Ishikawa (cell line): ENCODE data around the gene PRR36.

Experiments used
- CEBPB ChIP-seq: IDR thresholded peaks from 2 replicates; pipeline ENCODE4 v1.6.1; 2012
- CREB1 ChIP-seq: IDR thresholded peaks from 2 replicates; pipeline ENCODE4 v1.6.1; 2012; ENCODE audit warnings: low read depth
- EP300 ChIP-seq: IDR thresholded peaks from 2 replicates; pipeline ENCODE4 v1.6.1; 2012; ENCODE audit warnings: borderline replicate concordance
- FOXM1 ChIP-seq: IDR thresholded peaks from 2 replicates; pipeline ENCODE4 v1.6.1; 2012; ENCODE audit warnings: low read depth, borderline replicate concordance
- RAD21 ChIP-seq: IDR thresholded peaks from 2 replicates; pipeline ENCODE4 v1.6.1; 2012; ENCODE audit warnings: low read depth
- TAF1 ChIP-seq: IDR thresholded peaks from 2 replicates; pipeline ENCODE4 v1.6.1; 2012; ENCODE audit warnings: low read depth, mild to moderate bottlenecking
- TCF12 ChIP-seq: IDR thresholded peaks from 2 replicates; pipeline ENCODE4 v1.6.1; 2012; ENCODE audit warnings: low read depth
- TF ChIP-seq, protein P1 (sequence below): IDR thresholded peaks from 2 replicates; pipeline ENCODE4 v1.6.1; 2012; ENCODE audit warnings: low read depth, mild to moderate bottlenecking
- TF ChIP-seq, protein P2 (sequence below): IDR thresholded peaks from 2 replicates; pipeline ENCODE4 v1.6.1; 2012

DNA sequence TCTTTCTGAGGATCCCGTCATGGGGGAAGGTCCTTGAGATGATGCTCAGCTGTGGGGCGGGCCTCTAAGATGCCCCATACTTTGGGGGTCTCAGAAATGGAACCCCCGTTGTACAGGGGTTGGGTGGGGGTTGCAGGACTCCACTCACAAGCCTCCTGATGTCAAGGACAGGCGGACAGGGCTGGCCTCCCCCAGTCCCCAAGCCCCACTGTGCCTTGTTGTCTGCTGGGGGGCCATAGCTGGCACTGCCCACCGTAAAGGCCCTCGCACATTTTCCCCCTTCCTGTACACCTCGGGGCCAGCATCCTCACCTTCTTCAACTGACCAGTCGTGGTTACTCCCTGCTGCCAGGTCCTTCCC is 48.6 kb upstream of the PRR36 start:
- no peak for TF ChIP-seq CREB1
- TF ChIP-seq EP300: no peak
- TF ChIP-seq FOXM1: no peak
- no peak for TF ChIP-seq TAF1
- TF ChIP-seq, protein P1, sequence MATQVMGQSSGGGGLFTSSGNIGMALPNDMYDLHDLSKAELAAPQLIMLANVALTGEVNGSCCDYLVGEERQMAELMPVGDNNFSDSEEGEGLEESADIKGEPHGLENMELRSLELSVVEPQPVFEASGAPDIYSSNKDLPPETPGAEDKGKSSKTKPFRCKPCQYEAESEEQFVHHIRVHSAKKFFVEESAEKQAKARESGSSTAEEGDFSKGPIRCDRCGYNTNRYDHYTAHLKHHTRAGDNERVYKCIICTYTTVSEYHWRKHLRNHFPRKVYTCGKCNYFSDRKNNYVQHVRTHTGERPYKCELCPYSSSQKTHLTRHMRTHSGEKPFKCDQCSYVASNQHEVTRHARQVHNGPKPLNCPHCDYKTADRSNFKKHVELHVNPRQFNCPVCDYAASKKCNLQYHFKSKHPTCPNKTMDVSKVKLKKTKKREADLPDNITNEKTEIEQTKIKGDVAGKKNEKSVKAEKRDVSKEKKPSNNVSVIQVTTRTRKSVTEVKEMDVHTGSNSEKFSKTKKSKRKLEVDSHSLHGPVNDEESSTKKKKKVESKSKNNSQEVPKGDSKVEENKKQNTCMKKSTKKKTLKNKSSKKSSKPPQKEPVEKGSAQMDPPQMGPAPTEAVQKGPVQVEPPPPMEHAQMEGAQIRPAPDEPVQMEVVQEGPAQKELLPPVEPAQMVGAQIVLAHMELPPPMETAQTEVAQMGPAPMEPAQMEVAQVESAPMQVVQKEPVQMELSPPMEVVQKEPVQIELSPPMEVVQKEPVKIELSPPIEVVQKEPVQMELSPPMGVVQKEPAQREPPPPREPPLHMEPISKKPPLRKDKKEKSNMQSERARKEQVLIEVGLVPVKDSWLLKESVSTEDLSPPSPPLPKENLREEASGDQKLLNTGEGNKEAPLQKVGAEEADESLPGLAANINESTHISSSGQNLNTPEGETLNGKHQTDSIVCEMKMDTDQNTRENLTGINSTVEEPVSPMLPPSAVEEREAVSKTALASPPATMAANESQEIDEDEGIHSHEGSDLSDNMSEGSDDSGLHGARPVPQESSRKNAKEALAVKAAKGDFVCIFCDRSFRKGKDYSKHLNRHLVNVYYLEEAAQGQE: no peak
- TF ChIP-seq TCF12: no peak
- TF ChIP-seq RAD21: no peak
- no peak for TF ChIP-seq CEBPB
- TF ChIP-seq, protein P2, sequence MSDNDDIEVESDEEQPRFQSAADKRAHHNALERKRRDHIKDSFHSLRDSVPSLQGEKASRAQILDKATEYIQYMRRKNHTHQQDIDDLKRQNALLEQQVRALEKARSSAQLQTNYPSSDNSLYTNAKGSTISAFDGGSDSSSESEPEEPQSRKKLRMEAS: no peak
